GM12872 (cell line): ENCODE results near the gene ZNF441.
A peak's percentile ranks its signal among the peaks of the same experiment; 100 is the strongest.

Experiments used
- TF ChIP-seq, protein P1 (sequence below): IDR thresholded peaks from 3 replicates; pipeline ENCODE4 v1.5.1; 2011; ENCODE audit warnings: low read depth, mild to moderate bottlenecking, low read length, moderate library complexity; ENCODE audit not compliant: insufficient read depth

ZNF441 gene

DNA sequence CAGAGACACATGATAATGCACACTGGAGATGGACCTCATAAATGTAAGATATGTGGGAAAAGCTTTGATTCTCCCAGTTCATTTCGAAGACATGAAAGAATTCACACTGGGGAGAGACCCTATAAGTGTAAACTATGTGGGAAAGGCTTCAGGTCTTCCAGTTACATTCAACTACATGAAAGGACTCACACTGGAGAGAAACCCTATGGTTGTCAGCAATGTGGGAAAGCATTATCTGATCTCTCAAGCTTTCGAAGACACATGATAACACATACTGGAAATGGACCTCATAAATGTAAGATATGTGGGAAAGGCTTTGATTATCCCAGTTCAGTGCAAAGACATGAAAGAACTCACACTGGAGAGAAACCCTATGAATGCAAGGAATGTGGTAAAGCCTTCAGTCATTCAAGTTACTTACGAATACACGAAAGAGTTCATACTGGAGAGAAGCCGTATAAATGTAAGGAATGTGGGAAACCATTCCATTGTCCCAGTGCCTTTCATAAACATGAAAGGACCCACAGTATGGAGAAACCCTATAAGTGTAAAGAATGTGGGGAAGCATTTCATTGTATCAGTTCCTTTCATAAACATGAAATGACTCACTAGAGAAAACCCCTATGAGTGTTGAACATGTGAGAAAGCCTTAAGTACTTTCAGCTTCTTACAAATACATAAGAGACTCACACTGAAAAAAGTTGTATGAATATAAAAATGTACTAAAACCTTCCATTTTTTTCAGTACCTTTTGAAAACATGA is 14.7 kb downstream of the ZNF441 start:
- TF ChIP-seq, protein P1, sequence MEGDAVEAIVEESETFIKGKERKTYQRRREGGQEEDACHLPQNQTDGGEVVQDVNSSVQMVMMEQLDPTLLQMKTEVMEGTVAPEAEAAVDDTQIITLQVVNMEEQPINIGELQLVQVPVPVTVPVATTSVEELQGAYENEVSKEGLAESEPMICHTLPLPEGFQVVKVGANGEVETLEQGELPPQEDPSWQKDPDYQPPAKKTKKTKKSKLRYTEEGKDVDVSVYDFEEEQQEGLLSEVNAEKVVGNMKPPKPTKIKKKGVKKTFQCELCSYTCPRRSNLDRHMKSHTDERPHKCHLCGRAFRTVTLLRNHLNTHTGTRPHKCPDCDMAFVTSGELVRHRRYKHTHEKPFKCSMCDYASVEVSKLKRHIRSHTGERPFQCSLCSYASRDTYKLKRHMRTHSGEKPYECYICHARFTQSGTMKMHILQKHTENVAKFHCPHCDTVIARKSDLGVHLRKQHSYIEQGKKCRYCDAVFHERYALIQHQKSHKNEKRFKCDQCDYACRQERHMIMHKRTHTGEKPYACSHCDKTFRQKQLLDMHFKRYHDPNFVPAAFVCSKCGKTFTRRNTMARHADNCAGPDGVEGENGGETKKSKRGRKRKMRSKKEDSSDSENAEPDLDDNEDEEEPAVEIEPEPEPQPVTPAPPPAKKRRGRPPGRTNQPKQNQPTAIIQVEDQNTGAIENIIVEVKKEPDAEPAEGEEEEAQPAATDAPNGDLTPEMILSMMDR: no peak

DNA sequence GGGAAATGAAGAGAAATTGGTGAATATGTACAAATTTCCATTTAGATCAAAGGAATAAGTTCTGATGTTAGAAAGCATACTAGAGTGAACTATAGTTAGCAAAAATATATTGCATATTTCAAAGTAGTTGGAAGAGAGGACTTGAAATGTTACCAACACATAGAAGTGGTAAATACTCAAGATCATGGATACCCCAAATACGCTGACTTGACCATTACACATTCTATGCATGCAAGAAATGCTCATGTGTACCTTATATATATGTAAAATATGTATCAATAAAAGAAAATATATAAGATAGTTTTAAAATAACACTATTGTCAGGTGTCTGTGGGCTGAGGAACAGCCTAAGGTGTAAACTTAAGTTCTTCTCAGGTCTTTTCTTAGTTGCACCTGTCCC is 17.0 kb downstream of the ZNF441 start:
- TF ChIP-seq, protein P1: no peak

DNA sequence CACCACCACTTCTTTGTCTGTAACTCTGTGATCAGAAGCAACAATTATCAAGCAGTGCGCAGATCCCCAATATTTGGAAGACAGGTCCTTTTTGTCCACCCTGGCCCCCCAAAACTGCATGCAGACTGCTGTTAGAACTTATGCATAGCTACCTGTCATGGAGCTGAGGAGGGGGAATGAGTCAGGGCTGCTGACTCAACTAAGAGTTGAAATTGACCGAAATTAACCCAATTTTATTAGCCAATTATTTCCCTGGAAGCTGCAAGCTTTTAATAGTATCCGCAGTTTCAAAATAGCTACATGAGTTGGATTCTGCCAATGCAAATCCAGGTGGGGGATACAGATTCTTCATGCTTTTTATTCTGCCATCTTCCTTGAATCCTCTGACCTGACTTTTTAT is 17.6 kb downstream of the ZNF441 start:
- TF ChIP-seq, protein P1: no peak

DNA sequence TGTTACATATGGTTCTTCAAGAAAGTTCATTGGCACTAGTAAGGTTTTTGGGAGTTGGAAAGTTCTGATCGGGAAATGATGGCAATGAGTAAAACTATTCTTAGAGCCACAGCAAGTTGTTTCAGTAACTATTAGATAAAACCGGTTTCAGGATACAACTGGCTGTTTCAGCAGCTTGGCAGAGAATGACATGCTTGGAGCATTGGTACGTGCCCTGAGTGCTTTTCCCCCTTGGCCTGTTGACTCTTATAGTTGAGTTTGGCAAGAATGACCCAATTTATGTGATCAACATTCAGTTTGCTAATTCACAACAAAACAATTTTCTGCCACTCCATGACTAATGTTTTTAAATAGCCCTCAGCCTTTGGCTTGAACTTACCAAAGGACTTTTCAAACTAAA is 20.7 kb downstream of the ZNF441 start:
- TF ChIP-seq, protein P1: no peak

DNA sequence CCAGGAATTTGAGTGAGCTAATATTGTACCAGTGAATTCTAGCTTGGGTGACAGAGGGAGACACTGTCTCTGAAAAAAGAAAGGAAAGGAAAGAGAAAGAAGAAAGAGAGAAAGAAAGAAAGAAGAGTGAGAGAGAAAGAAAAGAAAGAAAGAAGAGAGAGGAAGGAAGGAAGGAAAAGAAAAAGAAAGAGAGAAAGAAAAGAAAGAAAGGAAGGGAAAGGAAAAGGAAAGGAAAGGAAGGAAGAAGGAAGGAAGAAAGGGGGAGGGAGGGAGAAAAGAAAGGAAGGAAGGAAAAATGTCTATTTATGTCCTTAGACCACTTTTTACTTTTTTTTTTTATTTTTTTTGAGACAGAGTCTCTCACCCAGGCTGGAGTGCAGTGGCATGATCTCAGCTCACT is 26.1 kb downstream of the ZNF441 start:
- TF ChIP-seq, protein P1: no peak

DNA sequence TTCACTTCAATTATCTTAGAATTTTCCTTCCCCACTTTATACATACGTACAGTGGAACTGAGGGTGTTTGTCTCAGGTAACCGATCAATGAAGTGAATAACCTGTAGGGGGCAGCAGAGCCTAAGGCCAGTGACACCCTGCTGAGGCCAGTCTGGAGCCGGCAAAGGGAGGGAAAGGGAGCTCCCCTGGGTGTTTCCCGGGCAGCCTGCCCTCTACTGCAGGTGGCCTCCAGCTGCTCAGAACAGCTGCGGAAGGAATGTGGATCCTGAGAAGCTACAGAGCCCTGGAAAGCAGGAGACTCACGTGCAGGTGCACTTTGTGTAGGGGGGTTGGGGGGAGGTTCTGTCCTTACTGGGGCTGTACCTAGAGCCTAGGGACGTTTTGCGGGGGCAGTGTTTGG is 30.7 kb downstream of the ZNF441 start:
- TF ChIP-seq, protein P1: peak; percentile 85

DNA sequence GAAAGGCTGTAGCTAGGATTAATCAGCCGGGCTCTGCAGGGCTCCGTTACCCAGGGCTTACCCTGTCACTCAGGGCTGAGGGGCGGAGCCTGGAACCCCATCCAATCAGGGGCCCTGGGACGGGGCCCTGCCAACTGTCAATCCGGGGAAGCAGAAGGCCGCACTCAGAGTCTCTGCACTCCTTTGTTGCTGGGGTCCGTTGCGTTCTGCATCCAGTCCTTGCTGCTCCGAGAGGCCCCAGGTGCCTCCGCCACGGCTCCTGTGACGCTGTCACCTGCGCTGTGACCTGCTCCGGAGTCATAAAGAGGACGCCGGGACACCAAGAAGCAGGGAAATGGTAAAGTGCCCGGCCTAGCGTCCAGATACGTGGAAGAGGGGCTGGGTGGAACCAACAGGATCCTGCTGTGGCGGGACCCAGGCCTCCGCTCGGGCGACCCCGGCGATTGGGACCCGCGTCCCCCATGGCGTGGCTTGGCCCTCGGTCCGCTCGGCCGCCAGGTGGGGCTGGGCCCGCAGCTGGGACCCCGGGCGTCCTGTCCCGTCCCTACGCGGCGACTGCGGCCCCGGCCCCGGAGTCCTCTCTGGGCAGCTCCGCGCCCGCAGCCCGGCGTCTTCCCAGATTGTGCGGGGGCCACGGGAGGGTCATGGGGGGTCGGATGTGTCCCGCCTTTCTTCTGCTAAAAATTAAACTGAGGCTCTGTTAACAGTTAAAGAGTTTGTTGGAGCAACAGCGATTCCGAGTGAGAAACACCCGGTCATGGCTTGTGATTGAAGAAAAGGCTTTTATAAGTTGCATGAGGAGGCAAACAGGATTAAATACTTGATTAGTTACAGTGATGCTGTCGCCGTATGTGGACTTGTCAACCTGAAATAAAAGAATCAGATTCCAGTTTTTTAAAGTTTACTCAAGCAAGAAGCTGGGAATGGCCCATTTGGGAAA is 31.9 kb downstream of the ZNF441 start, which contains the start of gene ZNF491:
TSS of gene ZNF491 (plus strand) at position 133 of the 940 bp plus-strand sequence. CDS start 7,431 bp downstream, outside the sequence.
- TF ChIP-seq, protein P1: peak; percentile 25; the same call in 1 of the 3 replicates
